Mucosa of rectum (tissue), 2 donors: ENCODE data around the gene PFKFB2.

Experiments
- H3K27ac ChIP-seq, 2 donors: one replicate each; pipeline ENCODE4 v1.7.0; 2013; ENCODE audit warnings: inconsistent platforms in 2 of 2, low read depth in 2 of 2, low read length in 2 of 2
- H3K27me3 ChIP-seq, 2 donors: one replicate each; pipeline ENCODE4 v1.7.0; 2013; ENCODE audit warnings: low read length in 2 of 2; ENCODE audit not compliant: control insufficient read depth in 2 of 2, insufficient read depth in 2 of 2
- H3K36me3 ChIP-seq, 2 donors: one replicate each; pipeline ENCODE4 v1.7.0; 2013; ENCODE audit warnings: low read length in 2 of 2; ENCODE audit not compliant: control insufficient read depth in 2 of 2, insufficient read depth in 2 of 2
- H3K4me1 ChIP-seq, 2 donors: one replicate each; pipeline ENCODE4 v1.7.0; 2013; ENCODE audit warnings: low read length in 2 of 2, mild to moderate bottlenecking in 1 of 2; ENCODE audit not compliant: control insufficient read depth in 2 of 2, insufficient read depth in 2 of 2
- H3K4me3 ChIP-seq, 2 donors: one replicate each; pipeline ENCODE4 v1.7.0; 2013; ENCODE audit warnings: low read length in 2 of 2
- H3K9ac ChIP-seq, 2 donors: one replicate each; pipeline ENCODE4 v1.7.0; 2013; ENCODE audit warnings: low read length in 2 of 2, low read depth in 1 of 2, mild to moderate bottlenecking in 1 of 2
- H3K9me3 ChIP-seq, 2 donors: one replicate each; pipeline ENCODE4 v1.7.0; 2013; ENCODE audit warnings: low read length in 2 of 2; ENCODE audit not compliant: control insufficient read depth in 2 of 2
- donor health status: healthy.
- donor health status: Normal muscosa, but diverticular disease.

PFKFB2 gene

DNA sequence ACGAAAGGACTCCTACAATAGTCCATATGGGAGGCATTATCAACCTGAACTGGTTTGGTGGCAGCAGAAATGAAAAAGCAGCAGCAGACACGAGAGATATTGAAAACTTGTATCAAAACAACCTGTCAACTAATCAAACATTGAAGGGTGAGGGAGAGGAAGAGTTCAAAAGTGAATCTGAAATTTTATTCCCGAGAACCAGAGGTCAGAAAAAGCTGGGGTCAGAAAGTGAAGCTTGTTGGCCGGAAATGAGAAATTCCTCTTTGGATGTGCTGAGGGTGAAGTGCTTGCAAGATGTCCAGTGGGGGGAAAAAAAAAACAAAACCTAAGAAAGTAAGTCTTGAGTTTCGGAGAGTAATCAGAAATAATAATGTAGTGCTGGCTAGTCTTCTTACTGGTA is 49.1 kb downstream of the PFKFB2 start:
- H3K9ac ChIP-seq, result no peak overlapping the region
- H3K27ac ChIP-seq, result no peak overlapping the region
- H3K4me1 ChIP-seq, result no peaks in the 10 kb centered on the region
- H3K36me3 ChIP-seq, result no peaks in the 10 kb centered on the region
- H3K9me3 ChIP-seq, result no peaks in the 10 kb centered on the region
- H3K27me3 ChIP-seq, result no peaks in the 10 kb centered on the region
- no peak overlapping the region for H3K4me3 ChIP-seq

DNA sequence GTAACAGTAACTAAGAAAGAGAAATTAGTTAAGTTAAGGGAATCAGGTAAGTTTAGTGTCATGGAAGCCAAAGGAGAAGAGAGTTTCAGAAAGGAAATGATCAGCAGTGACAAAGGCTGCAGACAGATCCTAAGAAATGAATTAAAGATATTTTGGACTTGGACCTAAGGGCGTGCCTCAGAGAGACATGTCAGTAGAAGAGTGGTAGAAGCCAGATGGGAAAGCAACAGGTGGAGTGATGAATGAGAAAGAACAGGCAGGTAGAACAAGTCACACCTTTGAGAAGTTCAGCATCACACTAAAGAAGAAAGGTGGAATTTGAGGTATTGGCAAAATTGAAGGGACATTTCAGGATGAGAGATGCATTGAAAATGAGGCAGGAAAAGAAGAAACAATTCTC is 49.6 kb downstream of the PFKFB2 start:
- H3K9me3 ChIP-seq, result no peaks in the 10 kb centered on the region
- H3K27ac ChIP-seq, result no peak overlapping the region
- no peak overlapping the region for H3K9ac ChIP-seq
- H3K4me1 ChIP-seq, result no peaks in the 10 kb centered on the region
- H3K36me3 ChIP-seq, result no peaks in the 10 kb centered on the region
- no peaks in the 10 kb centered on the region for H3K27me3 ChIP-seq
- no peak overlapping the region for H3K4me3 ChIP-seq

DNA sequence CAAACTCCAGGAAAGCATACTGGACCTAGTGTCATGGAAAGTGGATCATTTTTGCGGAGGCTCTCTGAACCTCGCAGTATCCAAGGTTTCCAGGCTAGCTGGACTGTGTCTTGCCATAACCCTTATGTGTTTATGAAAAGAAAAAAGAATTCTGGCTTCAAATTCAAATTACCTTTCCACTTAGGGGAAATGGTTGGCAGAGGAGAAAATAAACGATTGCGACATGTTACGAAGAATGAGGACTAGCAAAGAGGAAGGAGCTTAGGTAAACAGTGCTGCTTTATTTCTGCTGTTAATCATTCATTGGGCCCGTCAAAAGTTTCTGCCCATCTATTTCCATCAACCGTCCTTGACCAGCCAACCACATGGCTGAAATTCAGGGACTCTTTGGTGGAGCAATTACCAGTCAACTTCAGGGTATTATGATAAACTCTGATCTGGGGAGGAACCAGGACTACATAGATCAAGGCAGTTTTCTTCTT is 50.9 kb downstream of the PFKFB2 start, which contains the start of gene C4BPA:
Gene C4BPA, plus strand, starts transcription at position 342 of the 482 bp plus-strand sequence. CDS start 8,793 bp downstream, outside the sequence.
- H3K27me3 ChIP-seq, result no peaks in the 10 kb centered on the region
- H3K4me1 ChIP-seq, result no peaks in the 10 kb centered on the region
- no peak within 1 kb of the TSS for H3K9ac ChIP-seq
- H3K4me3 ChIP-seq, result no peak within 1 kb of the TSS
- H3K9me3 ChIP-seq, result no peaks in the 10 kb centered on the region
- no peak within 1 kb of the TSS for H3K27ac ChIP-seq
- H3K36me3 ChIP-seq, result no peaks in the 10 kb centered on the region

DNA sequence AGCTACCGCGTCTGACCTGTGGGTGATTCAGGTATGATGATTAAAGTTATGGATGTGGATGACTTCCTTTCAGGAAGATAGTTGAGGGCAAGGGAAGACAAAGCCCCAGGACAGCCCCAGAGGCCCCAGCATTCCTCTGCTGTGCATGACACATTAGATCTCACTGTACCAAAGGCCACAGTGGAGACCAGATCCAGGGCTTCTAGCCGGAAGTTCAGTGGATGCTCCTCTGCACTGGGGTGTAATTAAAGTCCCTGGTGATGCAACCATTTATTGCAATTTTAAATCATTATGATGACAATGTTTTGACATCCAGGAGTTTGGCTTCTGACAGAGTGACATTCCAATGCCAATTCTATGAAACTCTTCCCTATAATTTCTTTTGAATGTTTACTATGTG is 55.9 kb downstream of the PFKFB2 start:
- H3K27me3 ChIP-seq, result no peaks in the 10 kb centered on the region
- H3K4me1 ChIP-seq, result no peaks in the 10 kb centered on the region
- H3K9ac ChIP-seq, result no peak overlapping the region
- H3K9me3 ChIP-seq, result no peaks in the 10 kb centered on the region
- H3K4me3 ChIP-seq, result no peak overlapping the region
- H3K27ac ChIP-seq, result no peak overlapping the region
- H3K36me3 ChIP-seq, result no peaks in the 10 kb centered on the region

DNA sequence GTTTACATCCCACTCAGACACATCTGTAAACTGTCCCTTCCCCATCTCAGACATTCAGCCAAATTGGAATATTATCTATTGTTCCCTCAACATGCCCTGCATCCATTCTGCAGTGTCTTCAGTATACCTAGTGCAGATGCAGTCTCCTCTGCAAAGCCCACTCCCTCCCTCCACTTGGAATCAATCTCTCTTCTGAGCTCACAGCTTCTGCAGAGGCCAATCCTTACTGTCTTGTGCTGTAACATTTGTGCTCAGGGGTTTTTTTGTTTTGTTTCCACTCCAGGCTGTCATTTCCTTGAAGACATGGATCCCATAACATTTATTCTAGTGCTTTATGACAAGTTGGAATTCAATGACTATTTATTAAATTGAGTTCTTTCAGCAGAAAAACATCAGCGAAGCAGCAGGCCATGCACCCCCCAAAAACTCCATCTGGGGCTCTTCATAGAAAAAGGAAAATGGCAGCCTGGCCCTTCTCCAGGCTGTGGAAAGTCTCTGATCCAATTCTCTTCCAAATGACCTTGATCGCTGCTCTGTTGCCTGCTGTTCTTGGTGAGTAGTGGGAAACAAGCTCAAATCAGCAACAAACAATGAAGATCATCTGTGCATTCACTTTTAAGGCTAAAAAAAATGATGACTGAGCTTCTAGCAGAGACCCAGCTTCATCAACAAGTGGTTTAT is 59.7 kb downstream of the PFKFB2 start:
- no peaks in the 10 kb centered on the region for H3K4me1 ChIP-seq
- H3K27ac ChIP-seq, result no peak overlapping the region
- H3K9ac ChIP-seq, result no peak overlapping the region
- H3K4me3 ChIP-seq, result no peak overlapping the region
- H3K27me3 ChIP-seq, result no peaks in the 10 kb centered on the region
- no peaks in the 10 kb centered on the region for H3K9me3 ChIP-seq
- H3K36me3 ChIP-seq, result no peaks in the 10 kb centered on the region

DNA sequence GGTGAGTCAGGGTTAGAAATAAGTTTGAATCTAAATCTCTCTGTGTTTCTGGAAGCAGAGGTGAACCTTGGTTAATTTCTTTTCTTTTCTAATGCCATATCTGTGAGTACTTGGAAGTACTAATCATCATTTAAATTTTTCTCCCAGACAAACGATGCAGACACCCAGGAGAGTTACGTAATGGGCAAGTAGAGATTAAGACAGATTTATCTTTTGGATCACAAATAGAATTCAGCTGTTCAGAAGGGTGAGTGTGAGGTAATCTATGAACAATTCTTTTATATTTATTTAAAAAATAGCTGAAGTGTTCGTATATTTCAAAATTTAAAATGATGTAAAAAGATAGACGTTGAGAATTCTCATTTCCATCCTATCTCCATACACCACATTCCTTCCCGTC is 62.2 kb downstream of the PFKFB2 start:
- H3K4me3 ChIP-seq, result no peak overlapping the region
- H3K27me3 ChIP-seq, result no peaks in the 10 kb centered on the region
- H3K4me1 ChIP-seq, result no peaks in the 10 kb centered on the region
- H3K9ac ChIP-seq, result no peak overlapping the region
- H3K9me3 ChIP-seq, result no peaks in the 10 kb centered on the region
- no peaks in the 10 kb centered on the region for H3K36me3 ChIP-seq
- no peak overlapping the region for H3K27ac ChIP-seq

DNA sequence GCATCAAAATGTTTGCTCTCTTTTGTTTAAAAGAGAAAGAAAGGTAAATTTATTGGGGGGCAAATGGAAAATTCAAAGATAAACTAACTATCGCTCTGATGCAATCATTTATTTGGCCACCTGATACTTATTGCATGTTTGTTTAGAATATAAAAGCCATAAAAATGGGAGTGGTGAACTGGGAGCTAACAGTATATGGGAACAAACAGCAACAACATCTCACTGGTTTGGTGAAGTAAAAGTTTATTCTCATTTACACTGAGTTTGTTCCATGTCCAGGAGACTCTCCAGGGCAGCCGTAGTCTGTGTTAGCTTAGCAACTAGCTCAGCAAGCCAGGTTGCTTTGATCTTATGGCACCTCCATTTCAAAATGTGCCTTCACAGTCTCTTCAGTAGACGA is 71.3 kb downstream of the PFKFB2 start:
- H3K27me3 ChIP-seq, result no peaks in the 10 kb centered on the region

DNA sequence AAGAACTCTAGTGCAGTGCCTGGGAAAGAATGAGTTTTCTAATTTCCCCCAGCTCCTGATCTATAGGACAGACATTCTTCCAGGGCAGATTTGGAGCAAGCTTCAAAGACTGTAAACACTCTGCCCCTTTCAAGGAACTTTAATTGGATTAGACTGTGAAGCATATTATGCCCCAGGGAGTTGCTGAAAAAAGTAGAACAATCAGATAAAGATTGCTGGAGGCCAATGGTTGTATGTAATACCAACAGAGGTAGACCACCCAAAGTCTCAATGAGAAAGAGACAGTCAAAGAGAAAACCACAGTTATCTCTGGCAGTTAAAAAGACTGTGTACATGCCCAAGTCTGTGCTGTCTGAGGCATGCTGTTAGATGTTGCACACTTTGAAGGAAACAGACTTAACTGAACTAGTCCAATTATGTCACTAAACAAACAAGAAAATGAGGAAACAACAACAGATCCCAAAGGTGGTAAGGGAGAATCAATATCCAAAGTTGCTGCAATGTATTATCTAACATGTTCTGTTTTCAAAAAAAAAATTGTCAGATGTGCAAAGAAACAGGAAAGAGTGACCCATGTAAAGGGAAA is 75.4 kb downstream of the PFKFB2 start:
- Histone ChIP-seq H3K9me3 (peaks cover 4 to 5% of the 10 kb centered on the region in 2 donors), H3K9ac (no peak overlapping the region), H3K4me1 (no peaks in the 10 kb centered on the region), H3K27ac (no peak overlapping the region), H3K27me3 (no peaks in the 10 kb centered on the region), H3K4me3 (no peak overlapping the region), H3K36me3 (no peaks in the 10 kb centered on the region)

More for the DNA sequence above, 71.3 kb downstream of the PFKFB2 start:
- H3K36me3 ChIP-seq, result no peaks in the 10 kb centered on the region
- peaks cover 2 to 4% of the 10 kb centered on the region in 2 donors for H3K9me3 ChIP-seq
- no peak overlapping the region for H3K4me3 ChIP-seq
- H3K27ac ChIP-seq, result no peak overlapping the region
- no peak overlapping the region for H3K9ac ChIP-seq
- no peaks in the 10 kb centered on the region for H3K4me1 ChIP-seq

DNA sequence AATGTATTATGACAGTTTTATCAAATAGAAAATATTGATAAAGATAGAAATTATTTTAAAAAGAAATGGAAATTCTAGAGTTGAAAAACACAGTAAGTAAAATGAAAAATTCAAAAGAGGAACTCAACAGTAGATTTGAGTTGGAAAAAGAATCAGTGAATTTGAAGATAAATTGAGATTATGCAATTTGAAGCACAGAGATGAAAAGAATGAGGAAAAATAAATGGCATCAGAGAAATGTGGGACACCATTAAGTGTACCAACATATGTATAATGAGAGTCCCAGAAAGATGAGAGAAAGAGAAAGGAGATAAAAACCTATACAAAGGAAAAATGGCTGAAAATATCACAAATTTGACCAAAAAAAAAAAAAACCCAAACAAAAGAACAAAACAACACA is 76.0 kb downstream of the PFKFB2 start:
- Histone ChIP-seq H3K9ac (no peak overlapping the region), H3K4me1 (no peaks in the 10 kb centered on the region), H3K4me3 (no peak overlapping the region), H3K27ac (no peak overlapping the region), H3K27me3 (no peaks in the 10 kb centered on the region), H3K9me3 (peaks cover 4 to 5% of the 10 kb centered on the region in 2 donors), H3K36me3 (no peaks in the 10 kb centered on the region)
